HG02610 (cell line): ENCODE results near the gene RAB17.
"Not testable (repeated sequence)": the region's sequence is repeated elsewhere in the genome, so short reads cannot be mapped to it uniquely, and the experiment has no call there.

Experiments
- ATAC-seq: cut with Tn5 transposase; IDR thresholded peaks from one replicate; pipeline ENCODE4 v1.9.1; 2021; ENCODE audit warnings: mild to moderate bottlenecking, moderate library complexity; ENCODE audit not compliant: unreplicated experiment

Gene RAB17

GRCh38 chr2:237600205-237600846 lies 9.8 kb upstream of the RAB17 start:
- no peak for ATAC-seq

DNA sequence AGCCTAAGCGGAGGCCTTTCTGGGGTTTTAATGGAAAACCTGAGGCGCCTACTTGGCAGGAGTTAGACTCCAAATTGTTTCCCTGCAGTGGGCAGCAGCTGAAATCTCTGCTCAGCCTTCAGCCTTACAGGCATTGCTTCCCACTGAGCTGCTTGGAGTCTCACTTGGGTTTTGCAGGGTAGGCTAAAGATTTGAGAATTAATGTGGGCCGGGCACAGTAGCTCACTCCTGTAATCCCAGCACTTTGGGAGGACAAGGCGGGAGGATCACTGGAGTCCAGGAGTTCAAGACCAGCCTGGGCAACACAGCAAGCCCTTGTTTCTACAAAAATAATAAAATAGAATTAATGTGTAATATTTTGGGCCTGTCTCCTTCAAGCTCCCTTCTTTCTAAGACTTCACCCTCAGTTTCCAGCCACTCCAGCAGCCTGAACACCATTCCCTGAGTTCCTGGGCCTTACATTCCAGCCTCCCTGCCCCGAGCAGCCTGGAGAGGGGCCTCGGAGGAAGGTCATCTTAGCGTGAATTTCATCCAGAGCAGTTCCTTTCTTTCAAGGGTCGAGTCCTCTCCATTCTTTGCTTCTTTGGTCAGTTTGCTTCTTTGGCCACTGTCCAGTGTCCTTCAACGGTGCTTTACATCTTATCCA lies 9.1 kb upstream of the RAB17 start:
- no peak for ATAC-seq

DNA sequence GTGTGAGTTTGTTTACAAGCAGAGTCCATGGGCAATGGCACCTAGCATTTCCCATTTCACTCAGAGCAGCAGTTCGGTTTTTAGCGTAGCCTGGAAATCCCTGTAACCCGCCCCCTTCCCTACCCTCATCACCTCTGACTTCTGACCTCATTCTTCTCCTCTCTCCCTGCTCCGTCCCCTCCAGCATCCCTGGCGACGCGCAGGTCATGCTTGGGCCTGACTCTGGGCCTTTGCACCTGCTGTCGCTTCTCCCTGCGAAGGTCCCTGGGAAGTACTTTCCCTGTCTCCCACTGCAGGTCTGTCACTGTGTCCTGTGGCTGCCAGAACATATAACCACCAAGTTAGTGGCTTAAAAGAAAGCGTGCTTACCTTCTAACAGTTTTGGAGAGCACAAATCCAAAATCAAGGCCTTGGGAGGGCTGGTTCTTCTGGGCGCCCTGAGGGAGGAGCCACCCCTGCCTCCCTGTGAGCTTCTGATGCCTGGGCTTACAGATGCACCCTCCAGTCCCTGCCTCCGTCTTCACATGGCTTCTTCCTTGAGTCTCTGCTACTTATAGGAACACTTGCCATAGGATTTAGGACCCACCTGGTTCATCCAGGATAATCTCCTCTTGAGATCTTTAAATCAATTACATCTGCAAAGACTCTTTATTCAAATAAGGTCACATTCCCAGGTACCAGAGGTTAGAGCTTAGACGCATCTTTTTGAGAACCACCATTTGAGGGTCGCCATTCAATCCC lies 8.1 kb upstream of the RAB17 start:
- ATAC-seq, result no peak

- no peak for ATAC-seq
These were observed 6.9 kb upstream of the RAB17 start for GRCh38 chr2:237597196-237598145.

DNA sequence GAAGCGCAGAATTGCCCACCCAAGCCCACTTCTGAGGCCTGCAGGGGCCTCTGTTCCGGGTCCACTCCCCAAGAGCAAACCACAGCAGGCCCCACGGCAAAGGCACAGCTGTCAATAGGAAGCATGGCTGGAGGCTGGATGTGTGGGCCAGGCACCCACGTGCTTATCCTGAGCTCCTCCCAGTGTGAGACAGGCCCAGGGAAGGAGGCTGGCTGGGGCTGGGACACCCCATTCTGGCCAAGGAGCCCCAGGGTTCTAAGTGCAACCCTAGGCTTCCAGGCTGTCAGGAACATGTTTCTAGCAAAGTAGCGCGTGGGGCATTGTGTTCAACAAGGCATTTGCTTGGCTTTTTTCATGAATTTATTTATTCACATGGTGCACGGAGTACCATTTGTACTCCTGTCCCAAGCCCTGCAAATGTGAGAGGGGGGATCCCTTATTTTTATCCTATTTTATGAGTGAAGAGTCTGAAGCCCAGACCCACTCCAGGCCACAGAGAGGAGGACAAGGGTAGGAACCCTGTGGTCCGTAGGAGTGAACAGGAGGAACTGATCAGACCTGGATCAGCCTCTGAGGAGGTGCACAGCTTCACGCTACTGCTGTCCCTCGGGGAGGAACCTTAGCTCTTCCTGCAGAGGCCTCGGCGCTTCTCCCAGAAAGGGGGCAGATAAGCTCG lies 6.1 kb upstream of the RAB17 start:
- ATAC-seq, result no peak

DNA sequence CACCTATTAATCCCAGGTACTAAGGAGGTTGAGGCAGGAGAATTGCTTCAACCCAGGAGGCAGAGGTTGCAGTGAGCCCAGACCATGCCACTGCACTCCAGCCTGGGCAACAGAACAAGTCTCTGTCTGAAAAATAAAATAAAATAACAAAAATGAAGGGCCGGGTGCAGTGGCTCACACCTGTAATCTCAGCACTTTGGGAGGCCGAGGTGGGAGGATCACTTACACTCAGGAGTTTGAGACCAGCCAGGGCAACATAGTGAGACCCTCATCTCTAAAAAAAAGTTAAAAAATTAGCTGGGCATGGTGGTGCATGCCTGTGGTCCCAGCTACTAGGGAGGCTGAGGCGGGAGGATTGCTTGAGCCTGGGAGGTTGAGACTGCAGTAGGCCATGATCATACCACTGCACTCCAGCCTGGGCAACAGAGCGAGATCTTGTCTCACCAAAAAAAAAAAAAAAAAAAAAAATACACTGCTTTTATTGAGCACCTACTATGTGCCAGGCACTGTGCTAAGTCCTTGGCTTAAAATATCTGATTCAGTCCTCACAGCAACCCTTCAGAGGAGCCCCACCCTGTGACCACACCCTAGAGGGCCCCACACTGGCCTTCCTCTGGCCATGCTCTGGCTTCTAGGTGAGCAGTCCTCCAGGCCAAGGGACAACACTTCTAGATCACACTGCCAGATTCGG lies 5.4 kb upstream of the RAB17 start:
- not testable (repeated sequence) for ATAC-seq

- no peak for ATAC-seq
These were observed 4.0 kb upstream of the RAB17 start for GRCh38 chr2:237594514-237594871.

- ATAC-seq, result no peak
These were observed 3.2 kb upstream of the RAB17 start for GRCh38 chr2:237593596-237594320.

DNA sequence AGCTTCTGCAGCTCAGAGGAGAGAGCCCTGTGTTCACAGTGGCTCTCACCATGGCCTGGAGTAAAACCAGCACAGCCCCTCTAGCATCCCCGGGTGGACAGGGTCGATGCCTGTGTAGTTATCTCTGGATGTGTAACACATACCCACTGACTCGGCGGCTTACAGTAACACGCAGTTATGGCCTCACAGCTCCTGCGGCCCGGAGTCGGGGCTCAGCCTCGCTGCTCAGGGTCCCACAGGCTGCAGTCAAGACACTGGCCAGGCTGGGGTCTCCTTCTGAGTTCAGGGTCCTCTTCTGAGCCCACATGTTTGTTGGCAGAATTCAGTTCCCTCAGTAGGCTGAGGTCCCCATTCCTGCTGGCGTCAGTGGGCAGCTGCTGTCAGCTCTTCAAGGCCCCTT lies 2.5 kb upstream of the RAB17 start:
- ATAC-seq, result no peak

GRCh38 chr2:237592425-237592980 lies 2.0 kb upstream of the RAB17 start:
- ATAC-seq, result no peak

DNA sequence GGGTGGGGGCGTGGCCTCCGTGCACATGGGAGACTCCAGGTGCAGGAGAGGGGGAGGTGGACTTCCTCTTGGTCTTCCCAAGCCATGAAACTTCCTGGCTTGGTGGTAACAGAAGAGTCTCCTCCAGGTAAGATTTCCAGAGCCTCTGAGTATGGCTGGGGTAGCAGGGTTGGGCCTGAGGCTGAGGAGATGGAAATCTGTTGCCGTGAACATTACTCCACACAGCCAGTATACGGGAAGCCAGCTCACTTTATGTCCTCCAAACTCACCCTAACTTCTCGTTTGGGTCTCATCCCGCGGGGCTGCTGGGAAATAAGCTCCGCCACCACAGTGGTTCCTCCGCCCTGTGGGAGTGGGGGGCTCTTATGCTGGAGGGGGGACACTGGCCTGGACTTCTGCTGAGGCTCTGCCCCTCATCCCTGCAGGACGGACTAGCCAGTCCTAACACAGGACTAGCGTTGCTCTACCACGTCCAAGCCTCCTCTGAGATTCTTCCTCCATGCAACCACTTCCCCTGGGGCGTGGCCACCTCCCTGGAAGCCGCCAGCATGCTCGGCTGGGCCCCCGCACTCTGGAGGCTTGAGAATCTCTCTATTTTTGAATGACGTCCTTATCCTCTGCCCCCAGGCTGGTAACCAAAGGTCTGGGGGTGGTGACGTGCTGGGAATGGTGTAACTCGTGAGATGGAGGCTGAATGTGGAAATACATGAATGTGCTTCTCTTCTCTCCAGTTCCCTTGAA lies 777 bp upstream of the RAB17 start:
- no peak for ATAC-seq

- ATAC-seq, result no peak
These were observed 2.4 kb downstream of the RAB17 start for GRCh38 chr2:237588044-237588696.

- ATAC-seq, result no peak
These were observed 4.8 kb downstream of the RAB17 start for GRCh38 chr2:237585590-237586221.

- ATAC-seq, result no peak
These were observed 6.9 kb downstream of the RAB17 start for GRCh38 chr2:237583385-237584295.

DNA sequence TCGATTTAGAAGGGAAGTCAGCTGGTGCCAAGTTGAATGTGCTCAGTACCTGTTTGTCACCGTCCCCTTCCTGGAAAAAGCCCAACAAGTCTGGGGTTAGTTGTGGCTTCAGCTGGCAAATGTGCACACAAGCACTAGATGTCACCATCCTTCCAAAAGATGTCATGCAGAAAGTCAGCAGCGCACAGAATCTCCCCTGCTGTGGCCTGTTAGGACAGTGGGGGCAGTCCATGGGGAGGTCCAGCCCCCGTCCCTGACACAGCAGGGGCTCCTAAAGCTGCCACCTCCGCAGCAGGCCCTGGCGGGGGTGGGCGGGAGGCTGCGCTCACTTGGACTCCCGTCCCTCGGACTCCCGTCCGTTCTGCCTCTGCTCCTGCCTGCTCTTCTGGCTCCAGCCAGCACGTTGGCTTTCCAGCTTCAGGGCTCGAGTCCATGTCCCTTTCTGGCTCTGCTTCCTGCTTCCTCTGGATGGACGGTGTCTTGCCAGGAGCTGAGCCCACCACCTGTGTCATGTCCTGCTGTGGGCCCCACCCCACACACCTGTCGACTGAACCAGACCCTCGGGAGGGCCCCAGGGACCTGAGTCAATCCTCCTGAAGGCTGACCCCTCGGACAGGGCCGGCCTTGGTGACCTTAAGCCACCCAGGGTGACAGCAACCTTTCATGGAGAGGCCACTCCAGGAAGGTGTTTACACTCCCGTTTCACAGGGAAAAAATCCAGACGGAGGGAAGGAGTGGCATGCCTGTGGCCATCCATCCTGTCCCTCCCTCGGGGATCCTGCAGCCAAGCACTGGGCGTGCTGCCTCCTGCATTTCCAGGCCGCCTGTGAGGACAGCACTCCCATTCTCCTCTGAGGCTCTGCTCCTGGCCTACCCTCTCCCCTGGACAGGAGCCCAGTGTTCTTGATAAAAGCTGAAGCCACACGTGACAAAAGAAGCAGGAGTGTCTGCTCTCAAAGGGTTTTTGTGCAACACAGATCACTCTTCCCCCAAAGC lies 8.5 kb downstream of the RAB17 start:
- ATAC-seq, result no peak
